ENCODE results near the gene TBX4. TPM values are rescaled to one million over a fixed set of nuclear protein-coding genes. Genes with fewer than 3 reads are reported as not detected.
A peak's percentile ranks its signal among the peaks of the same experiment; 100 is the strongest.

The TBX4 gene
- total RNA-seq, 4 donors from 2014 or later, result not detected

GRCh38 chr17:61449707-61450640 lies 2.2 kb upstream of the TBX4 start:
- H3K36me3 ChIP-seq, result no peaks in the 10 kb centered on the region
- ATAC-seq, result no peak
- no peak for DNase-seq
- peaks cover 31 to 54% (median 41%) of the 10 kb centered on the region in 3 donors for H3K27me3 ChIP-seq
- no peak for TF ChIP-seq POLR2A (IDR thresholded peaks at IDR 0.05)
- TF ChIP-seq, protein P1, sequence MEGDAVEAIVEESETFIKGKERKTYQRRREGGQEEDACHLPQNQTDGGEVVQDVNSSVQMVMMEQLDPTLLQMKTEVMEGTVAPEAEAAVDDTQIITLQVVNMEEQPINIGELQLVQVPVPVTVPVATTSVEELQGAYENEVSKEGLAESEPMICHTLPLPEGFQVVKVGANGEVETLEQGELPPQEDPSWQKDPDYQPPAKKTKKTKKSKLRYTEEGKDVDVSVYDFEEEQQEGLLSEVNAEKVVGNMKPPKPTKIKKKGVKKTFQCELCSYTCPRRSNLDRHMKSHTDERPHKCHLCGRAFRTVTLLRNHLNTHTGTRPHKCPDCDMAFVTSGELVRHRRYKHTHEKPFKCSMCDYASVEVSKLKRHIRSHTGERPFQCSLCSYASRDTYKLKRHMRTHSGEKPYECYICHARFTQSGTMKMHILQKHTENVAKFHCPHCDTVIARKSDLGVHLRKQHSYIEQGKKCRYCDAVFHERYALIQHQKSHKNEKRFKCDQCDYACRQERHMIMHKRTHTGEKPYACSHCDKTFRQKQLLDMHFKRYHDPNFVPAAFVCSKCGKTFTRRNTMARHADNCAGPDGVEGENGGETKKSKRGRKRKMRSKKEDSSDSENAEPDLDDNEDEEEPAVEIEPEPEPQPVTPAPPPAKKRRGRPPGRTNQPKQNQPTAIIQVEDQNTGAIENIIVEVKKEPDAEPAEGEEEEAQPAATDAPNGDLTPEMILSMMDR (IDR thresholded peaks at IDR 0.05 in 4 of 5, conservative IDR thresholded peaks at IDR 0.05 in 1 of 5), result no peak
- H3K4me1 ChIP-seq, result peaks cover 0 to 5% of the 10 kb centered on the region in 2 donors
- no peak overlapping the region for H3K27ac ChIP-seq
- intact Hi-C loops (cut with DNase I; ENCODE audit: low total_unique reads), result no loop called here
- H3K9me3 ChIP-seq, result no peaks in the 10 kb centered on the region
- no peak overlapping the region for H3K4me3 ChIP-seq
- in situ Hi-C loops (cut with MboI; ENCODE audit: low sequenced_read_pairs in 4 of 4), result loop anchor here in 2 of 4 donors (25.0 kb wide), 1 partner anchor 387 kb away; no protein-coding TSS in a partner anchor

DNA sequence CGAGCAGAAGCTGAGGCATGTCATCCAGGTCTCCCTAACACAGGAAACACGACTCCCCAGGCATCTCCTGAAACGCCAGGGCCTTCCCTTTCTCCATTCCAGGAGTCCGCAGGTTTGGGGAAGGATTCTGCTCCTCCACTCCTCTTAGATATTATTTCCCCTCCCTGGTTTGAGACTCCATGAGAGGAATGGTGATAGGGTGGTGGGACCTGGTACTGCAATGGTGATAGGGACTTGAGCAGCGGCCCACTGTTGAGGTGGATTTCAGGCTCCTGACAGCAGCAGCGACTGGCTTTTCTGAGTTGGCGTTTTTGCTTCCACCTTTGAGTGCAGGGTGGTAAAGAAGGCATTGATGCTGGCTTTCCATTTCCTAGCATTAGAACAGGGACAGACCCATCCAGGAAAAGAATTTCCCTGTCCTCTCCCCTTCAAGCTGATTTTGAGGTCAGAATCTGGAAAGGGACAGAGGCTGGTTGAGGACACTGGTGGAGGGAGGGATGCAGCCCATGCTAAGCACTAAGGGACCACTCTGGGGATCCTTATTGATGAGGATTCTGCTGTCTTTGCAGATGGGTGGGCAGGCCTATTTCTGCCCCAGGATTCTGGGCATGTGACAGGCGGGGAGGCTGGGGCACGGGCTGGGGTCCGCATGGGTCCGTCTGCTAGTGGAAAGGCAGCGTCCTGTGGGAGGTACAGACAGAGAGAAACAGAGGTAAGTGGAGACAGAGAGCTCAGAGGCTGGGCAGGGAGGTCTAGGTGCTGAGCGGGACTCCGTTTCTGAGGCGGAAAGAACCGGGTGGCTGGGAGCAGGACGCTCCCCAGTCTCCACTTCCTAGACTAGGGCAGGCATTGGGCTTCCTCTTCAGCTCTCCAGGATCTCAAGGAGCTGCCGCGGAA lies 1.3 kb upstream of the TBX4 start:
- Histone ChIP-seq H3K4me1 (peaks cover 0 to 5% of the 10 kb centered on the region in 2 donors), H3K4me3 (no peak overlapping the region), H3K9me3 (no peaks in the 10 kb centered on the region), H3K36me3 (no peaks in the 10 kb centered on the region), H3K27ac (no peak overlapping the region), H3K27me3 (peaks cover 38 to 64% (median 50%) of the 10 kb centered on the region in 3 donors)
- TF ChIP-seq POLR2A (IDR thresholded peaks at IDR 0.05), result no peak
- TF ChIP-seq, protein P1 (IDR thresholded peaks at IDR 0.05 in 4 of 5, conservative IDR thresholded peaks at IDR 0.05 in 1 of 5), result no peak
- DNase-seq (no peak), ATAC-seq (no peak)
- in situ Hi-C loops (cut with MboI; ENCODE audit: low sequenced_read_pairs in 4 of 4), result no loop called here
- intact Hi-C loops (cut with DNase I; ENCODE audit: low total_unique reads), result no loop called here

DNA sequence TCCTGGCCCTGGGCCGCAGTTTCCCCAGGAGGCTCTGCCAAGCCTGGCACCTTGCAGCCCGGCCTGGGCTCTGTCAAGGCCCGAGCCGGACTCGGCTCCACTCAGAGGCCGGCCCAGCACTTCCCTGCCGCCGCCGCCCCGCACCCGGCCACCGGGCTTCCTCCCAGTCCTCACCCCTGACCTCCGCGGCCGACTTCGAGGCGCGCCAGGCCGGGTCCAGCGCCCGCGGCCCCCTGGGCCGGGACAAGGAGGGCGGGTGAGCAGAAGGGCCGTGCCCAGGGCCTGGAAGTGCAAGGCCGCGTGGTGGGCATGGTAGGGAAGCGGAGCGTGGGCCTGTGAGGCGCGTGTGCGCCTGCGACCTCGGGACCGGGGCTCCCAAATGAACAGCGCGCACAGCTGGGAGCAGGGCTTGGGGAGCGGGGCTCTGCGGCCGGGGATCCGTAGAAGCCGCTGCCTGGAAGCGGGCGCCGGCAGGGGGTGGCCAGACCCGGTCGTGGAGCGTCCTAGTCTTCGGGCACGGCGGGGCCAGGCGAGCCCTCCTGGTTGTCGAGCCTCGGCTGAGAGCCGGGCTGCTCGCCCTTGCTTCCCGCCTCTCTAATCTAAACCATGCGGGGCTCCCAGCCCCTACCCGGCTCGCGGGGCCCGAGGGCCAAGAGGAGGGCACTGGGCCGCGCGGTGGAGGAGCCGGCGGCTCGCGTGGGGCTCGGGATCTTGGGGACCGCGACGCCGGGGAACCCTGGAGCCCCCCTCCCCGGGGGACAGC lies 503 bp upstream of the TBX4 start:
- TF ChIP-seq, protein P1 (IDR thresholded peaks at IDR 0.05 in 4 of 5, conservative IDR thresholded peaks at IDR 0.05 in 1 of 5), result no peak
- TF ChIP-seq POLR2A (IDR thresholded peaks at IDR 0.05), result no peak
- peak overlapping the region; percentile 17 to 65 (median 40) for H3K4me3 ChIP-seq
- no peak overlapping the region for H3K27ac ChIP-seq
- H3K4me1 ChIP-seq, result peaks cover 0 to 5% of the 10 kb centered on the region in 2 donors
- DNase-seq (no peak), ATAC-seq (peak in 1 of 2 donors; percentile 16)
- intact Hi-C loops (cut with DNase I; ENCODE audit: low total_unique reads) (no loop called here), in situ Hi-C loops (cut with MboI; ENCODE audit: low sequenced_read_pairs in 4 of 4) (no loop called here)
- no peaks in the 10 kb centered on the region for H3K36me3 ChIP-seq
- H3K27me3 ChIP-seq, result peaks cover 42 to 70% (median 55%) of the 10 kb centered on the region in 3 donors
- H3K9me3 ChIP-seq, result no peaks in the 10 kb centered on the region

Data from gastrocnemius medialis (tissue), 4 donors.